HFF-Myc (cell line): ENCODE measurements around the gene NALCN.

Experiments
- DNase-seq: peaks from one replicate; pipeline ENCODE4 v3.0.0-alpha.2; 2011; ENCODE audit warnings: low read depth; ENCODE audit errors: extremely low read depth
- H3K4me3 ChIP-seq: replicated peaks from 2 replicates; pipeline ENCODE4 v1.5.1; 2011; ENCODE audit warnings: low read depth, mild to moderate bottlenecking, control low read depth, low read length
- TF ChIP-seq, protein P1 (sequence below): IDR thresholded peaks from 2 replicates; pipeline ENCODE4 v1.5.1; 2012; ENCODE audit warnings: mild to moderate bottlenecking, low read depth, low read length, control low read depth; ENCODE audit errors: missing control alignments

The NALCN gene

GRCh38 chr13:101238555-101238954 lies 177.8 kb downstream of the NALCN start:
- no peak for DNase-seq
- TF ChIP-seq, protein P1, sequence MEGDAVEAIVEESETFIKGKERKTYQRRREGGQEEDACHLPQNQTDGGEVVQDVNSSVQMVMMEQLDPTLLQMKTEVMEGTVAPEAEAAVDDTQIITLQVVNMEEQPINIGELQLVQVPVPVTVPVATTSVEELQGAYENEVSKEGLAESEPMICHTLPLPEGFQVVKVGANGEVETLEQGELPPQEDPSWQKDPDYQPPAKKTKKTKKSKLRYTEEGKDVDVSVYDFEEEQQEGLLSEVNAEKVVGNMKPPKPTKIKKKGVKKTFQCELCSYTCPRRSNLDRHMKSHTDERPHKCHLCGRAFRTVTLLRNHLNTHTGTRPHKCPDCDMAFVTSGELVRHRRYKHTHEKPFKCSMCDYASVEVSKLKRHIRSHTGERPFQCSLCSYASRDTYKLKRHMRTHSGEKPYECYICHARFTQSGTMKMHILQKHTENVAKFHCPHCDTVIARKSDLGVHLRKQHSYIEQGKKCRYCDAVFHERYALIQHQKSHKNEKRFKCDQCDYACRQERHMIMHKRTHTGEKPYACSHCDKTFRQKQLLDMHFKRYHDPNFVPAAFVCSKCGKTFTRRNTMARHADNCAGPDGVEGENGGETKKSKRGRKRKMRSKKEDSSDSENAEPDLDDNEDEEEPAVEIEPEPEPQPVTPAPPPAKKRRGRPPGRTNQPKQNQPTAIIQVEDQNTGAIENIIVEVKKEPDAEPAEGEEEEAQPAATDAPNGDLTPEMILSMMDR, result no peak
- H3K4me3 ChIP-seq, result no peak overlapping the region

GRCh38 chr13:101231751-101232428 lies 184.4 kb downstream of the NALCN start:
- no peak overlapping the region for H3K4me3 ChIP-seq
- DNase-seq, result no peak
- TF ChIP-seq, protein P1, result no peak

GRCh38 chr13:101230271-101230890 lies 185.9 kb downstream of the NALCN start:
- TF ChIP-seq, protein P1, result no peak
- DNase-seq, result no peak
- H3K4me3 ChIP-seq, result no peak overlapping the region

DNA sequence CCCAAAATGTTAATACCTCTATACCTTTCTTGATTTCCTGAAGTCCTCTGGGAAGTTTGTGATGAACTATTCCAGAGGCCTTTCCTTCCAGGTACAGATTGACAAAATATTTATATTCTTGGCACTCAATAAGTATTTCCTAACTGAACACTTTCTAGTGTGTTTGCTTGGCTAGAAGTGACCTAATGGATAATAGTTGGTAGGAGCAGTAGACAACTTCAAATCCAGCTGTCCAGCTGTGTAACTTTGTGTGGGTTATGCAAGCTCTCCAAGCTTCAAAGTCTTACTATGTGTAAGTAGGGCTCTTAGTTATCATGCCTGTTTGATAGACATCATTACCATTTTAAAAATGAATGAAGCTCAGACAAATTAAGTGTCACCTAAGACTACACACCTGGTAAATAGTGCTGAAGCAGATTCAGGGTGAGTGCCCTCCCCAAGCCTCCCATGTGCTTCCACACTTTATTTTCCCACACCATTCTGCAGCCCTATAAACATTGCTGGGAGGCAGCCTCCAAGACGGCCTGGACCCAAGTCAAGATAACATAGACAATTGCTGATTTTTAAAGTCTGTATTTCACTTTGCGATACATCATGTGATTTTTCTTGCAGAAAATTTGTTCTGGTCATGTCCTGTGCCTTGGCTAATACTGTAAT lies 196.6 kb downstream of the NALCN start:
- no peak overlapping the region for H3K4me3 ChIP-seq
- no peak for DNase-seq
- TF ChIP-seq, protein P1, result no peak

DNA sequence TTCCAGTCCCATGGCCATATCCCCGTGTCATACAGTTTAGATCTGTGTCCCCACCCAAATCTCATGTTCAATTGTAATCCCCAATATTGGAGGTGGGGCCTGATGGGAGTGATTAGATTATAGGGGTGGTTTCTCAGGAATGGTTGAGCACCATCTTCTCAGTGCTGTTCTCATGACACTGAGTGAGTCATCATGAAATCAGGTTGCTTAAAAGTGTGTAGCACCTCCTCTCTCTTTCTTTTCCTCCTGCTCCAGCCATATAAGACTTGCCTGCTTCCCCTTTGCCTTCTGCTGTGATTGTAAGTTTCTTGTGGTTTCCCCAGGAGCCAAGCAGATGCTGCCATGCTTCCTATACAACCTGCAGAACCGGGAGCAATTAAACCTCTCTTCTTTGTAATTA lies 197.8 kb downstream of the NALCN start:
- no peak for DNase-seq
- no peak overlapping the region for H3K4me3 ChIP-seq
- TF ChIP-seq, protein P1, result no peak

DNA sequence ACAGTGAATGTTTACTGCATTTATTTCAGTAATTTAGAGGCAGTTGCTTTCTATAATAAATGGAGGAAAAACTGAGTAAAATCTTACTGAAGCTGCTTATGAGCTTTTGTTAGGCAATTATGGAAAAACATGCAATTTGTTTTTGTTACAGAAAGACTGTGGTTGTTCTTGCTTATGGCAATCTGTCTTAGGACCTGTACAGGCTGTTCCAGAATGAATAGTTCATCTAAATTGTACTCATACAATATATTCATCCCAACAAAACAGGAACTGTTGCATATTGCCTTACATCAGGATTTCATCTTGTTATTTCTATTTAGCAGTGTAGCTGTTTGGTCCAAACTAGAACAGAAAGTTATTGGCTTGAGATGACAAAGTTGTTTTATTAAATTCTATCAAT lies 199.2 kb downstream of the NALCN start:
- no peak overlapping the region for H3K4me3 ChIP-seq
- TF ChIP-seq, protein P1, result no peak
- no peak for DNase-seq
